ENCODE measurements around the gene VPS29. TPM values are rescaled to one million over a fixed set of nuclear protein-coding genes. Genes with fewer than 3 reads are reported as not detected.
"Not testable (repeated sequence)": the region's sequence is repeated elsewhere in the genome, so short reads cannot be mapped to it uniquely, and the experiment has no call there.

Gene VPS29
- total and polyA plus RNA-seq, 8 donors, result 7.8 to 192 (median 152) TPM

- 80 to 94% (median 86%) methylated on average over 4 of the region's 4 CpGs for WGBS, 5 donors
- H3K9me3 ChIP-seq; H3K4me3 ChIP-seq; H3K27me3 ChIP-seq; DNase-seq; intact Hi-C loops (cut with DNase I; ENCODE audit: low total_unique reads): not testable (repeated sequence)
- H3K4me1 ChIP-seq, result peaks cover 27 to 82% (median 54%) of the 10 kb centered on the region in 4 donors
- peaks cover 0 to 29% (median 12%) of the 10 kb centered on the region in 4 donors for H3K36me3 ChIP-seq
- H3K27ac ChIP-seq, result peak overlapping the region in 3 of 5 donors; percentile 46 to 86 (median 77)
- TF ChIP-seq POLR2AphosphoS5 (IDR thresholded peaks at IDR 0.05), result peak in 1 of 3 donors; percentile 8
These were observed 43.3 kb upstream of the VPS29 start for GRCh38 chr12:110545259-110545658.

DNA sequence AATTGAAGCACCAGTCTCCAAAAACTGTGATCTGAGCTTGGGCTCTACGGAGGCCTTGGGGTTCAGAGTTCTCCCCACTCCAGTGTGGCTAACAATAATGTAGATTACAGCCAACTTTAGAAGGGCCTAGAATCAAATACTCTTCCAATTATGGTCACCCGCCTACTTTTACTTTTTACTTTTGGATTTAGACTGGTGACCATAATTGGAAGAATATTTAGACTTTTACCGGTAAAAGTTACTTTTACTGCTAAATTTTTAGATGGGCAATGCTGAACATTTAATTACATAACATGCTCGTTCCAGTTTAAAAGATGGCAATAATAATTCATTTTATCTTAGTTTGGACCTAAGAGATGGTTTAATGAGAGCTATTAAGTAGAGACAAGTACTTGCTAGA is 42.1 kb upstream of the VPS29 start:
- Histone ChIP-seq H3K4me3 (no peak overlapping the region), H3K27me3 (no peaks in the 10 kb centered on the region), H3K9me3 (no peaks in the 10 kb centered on the region), H3K27ac (peak overlapping the region; percentile 69 to 86 (median 85)), H3K36me3 (peaks cover 6 to 35% (median 19%) of the 10 kb centered on the region in 4 donors), H3K4me1 (peaks cover 27 to 72% (median 52%) of the 10 kb centered on the region in 4 donors)
- no peak for DNase-seq
- intact Hi-C loops (cut with DNase I; ENCODE audit: low total_unique reads), result no loop called here
- 73 to 89% (median 79%) methylated on average over 4 of the region's 4 CpGs for WGBS, 5 donors
- TF ChIP-seq POLR2A (IDR thresholded peaks at IDR 0.05), result no peak
- TF ChIP-seq, protein P1, sequence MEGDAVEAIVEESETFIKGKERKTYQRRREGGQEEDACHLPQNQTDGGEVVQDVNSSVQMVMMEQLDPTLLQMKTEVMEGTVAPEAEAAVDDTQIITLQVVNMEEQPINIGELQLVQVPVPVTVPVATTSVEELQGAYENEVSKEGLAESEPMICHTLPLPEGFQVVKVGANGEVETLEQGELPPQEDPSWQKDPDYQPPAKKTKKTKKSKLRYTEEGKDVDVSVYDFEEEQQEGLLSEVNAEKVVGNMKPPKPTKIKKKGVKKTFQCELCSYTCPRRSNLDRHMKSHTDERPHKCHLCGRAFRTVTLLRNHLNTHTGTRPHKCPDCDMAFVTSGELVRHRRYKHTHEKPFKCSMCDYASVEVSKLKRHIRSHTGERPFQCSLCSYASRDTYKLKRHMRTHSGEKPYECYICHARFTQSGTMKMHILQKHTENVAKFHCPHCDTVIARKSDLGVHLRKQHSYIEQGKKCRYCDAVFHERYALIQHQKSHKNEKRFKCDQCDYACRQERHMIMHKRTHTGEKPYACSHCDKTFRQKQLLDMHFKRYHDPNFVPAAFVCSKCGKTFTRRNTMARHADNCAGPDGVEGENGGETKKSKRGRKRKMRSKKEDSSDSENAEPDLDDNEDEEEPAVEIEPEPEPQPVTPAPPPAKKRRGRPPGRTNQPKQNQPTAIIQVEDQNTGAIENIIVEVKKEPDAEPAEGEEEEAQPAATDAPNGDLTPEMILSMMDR (IDR thresholded peaks at IDR 0.05), result no peak
- no peak for TF ChIP-seq EP300 (IDR thresholded peaks at IDR 0.05)
- TF ChIP-seq POLR2AphosphoS5 (IDR thresholded peaks at IDR 0.05), result no peak

DNA sequence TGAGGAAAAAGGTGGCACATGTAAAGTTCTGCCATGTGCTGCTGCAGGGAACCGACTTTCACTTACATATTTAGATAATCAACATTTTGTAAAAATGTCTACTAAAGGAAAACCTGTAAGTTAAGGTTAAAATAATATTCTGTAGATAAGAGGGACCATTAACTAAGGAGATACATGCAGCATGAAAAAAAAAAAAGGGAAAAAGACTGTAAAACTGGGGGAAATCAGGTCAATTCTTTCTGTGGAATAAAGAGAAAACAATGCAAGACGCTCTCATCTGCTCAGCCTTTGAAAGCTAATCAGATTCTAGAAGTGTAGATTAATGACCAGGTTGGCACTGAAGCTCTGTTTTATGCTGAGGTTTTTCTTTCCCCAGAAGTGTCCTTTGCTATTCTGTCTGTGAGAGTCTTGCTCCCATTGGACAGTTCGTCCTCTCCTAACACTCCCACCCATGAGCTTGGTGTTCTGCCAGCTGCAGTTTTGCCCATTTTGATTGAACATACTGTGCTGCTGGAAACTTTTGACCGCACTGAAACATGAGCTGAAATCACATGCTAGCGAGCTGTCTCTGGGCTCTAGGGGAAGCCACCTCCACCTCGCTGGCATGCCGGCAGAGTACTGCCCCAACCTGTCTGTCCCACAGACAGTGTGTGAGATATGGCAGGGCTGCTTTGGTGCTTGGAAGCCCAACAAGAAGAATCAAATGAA is 41.5 kb upstream of the VPS29 start:
- 18 to 48% (median 20%) methylated on average over 7 of the region's 7 CpGs for WGBS, 5 donors

GRCh38 chr12:110540048-110540447 is 38.1 kb upstream of the VPS29 start:
- no peak overlapping the region for H3K4me3 ChIP-seq
- DNase-seq, result no peak
- 85 to 95% (median 93%) methylated on average over 8 of the region's 8 CpGs for WGBS, 5 donors
- no peaks in the 10 kb centered on the region for H3K9me3 ChIP-seq
- TF ChIP-seq, protein P1 (IDR thresholded peaks at IDR 0.05), result no peak
- TF ChIP-seq EP300 (IDR thresholded peaks at IDR 0.05) (no peak), POLR2A (IDR thresholded peaks at IDR 0.05) (no peak), POLR2AphosphoS5 (IDR thresholded peaks at IDR 0.05) (no peak)
- peaks cover 33 to 61% (median 48%) of the 10 kb centered on the region in 4 donors for H3K4me1 ChIP-seq
- intact Hi-C loops (cut with DNase I; ENCODE audit: low total_unique reads), result no loop called here
- peak overlapping the region in 2 of 5 donors; percentile 20 to 86 for H3K27ac ChIP-seq
- H3K36me3 ChIP-seq, result peaks cover 15 to 52% (median 45%) of the 10 kb centered on the region in 4 donors
- no peaks in the 10 kb centered on the region for H3K27me3 ChIP-seq

More for the DNA sequence above, 41.5 kb upstream of the VPS29 start:
- Histone ChIP-seq H3K36me3 (peaks cover 6 to 35% (median 22%) of the 10 kb centered on the region in 4 donors), H3K4me3 (no peak overlapping the region), H3K9me3 (no peaks in the 10 kb centered on the region), H3K4me1 (peaks cover 27 to 72% (median 52%) of the 10 kb centered on the region in 4 donors), H3K27ac (peak overlapping the region; percentile 69 to 86 (median 85)), H3K27me3 (no peaks in the 10 kb centered on the region)
- intact Hi-C loops (cut with DNase I; ENCODE audit: low total_unique reads), result no loop called here
- DNase-seq, result peak; percentile 80 to 91
- TF ChIP-seq POLR2AphosphoS5 (IDR thresholded peaks at IDR 0.05) (peak in 2 of 3 donors; percentile 35 to 63), POLR2A (IDR thresholded peaks at IDR 0.05) (no peak), EP300 (IDR thresholded peaks at IDR 0.05) (peak; percentile 46)
- TF ChIP-seq, protein P1 (IDR thresholded peaks at IDR 0.05), result no peak

Data from stomach (tissue), 9 donors.